ENCODE results near the gene EIF4A3.

EIF4A3 gene

DNA sequence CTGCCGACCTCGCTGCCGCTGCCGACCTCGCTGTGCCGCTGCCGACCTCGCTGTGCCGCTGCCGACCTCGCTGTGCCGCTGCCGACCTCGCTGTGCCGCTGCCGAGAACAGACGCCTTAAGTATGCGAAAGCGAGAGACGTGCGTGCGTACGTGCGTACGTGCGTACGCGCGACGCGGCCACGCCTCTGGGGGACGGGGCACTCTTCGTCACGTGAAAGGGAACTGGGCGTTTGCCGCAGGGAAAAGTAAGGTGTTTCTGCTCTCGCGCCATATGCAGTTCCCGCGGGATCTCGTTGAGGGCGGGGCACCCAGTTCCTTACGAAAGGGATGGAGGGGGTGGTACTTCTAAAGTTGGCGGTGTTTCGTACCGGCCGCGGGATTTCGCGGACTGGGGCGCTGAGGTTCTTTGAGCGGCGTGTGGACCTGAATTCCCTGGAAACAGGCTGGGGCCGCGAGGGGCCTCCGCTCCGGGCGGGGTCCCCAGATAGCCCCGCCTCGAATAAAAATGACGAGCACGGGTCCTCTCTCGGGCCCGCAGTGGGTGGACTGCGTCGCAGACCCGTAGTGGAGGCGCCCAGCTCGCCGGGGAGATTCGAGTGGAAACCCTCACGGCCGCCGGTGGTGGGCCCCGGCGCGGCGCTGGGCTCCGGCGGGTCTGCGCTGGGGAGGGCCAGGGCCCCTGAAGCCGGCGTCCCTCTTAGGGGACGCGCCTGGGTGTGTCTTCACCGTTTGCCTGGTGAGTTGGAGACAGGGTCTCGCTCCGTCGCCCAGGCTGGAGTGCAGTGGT is at the start of gene EIF4A3:
EIF4A3 (minus strand) TSS at position 94 of the 788 bp plus-strand sequence. CDS start 167 bp downstream, outside the sequence.
- H3K9me3 ChIP-seq (ENCODE audit: control insufficient read depth, low read length) = no peaks in the 10 kb centered on the region
- peak within 1 kb of the TSS; percentile 76 for H3K27ac ChIP-seq
- no peaks in the 10 kb centered on the region for H3K27me3 ChIP-seq (ENCODE audit: control insufficient read depth, insufficient read depth, low read length)
- H3K36me3 ChIP-seq (ENCODE audit: control insufficient read depth, insufficient read depth, low read length) = no peaks in the 10 kb centered on the region
- peak within 1 kb of the TSS; percentile 94 for H2AFZ ChIP-seq
- peaks cover 7% of the 10 kb centered on the region for H3K4me1 ChIP-seq
- TF ChIP-seq, protein P1, sequence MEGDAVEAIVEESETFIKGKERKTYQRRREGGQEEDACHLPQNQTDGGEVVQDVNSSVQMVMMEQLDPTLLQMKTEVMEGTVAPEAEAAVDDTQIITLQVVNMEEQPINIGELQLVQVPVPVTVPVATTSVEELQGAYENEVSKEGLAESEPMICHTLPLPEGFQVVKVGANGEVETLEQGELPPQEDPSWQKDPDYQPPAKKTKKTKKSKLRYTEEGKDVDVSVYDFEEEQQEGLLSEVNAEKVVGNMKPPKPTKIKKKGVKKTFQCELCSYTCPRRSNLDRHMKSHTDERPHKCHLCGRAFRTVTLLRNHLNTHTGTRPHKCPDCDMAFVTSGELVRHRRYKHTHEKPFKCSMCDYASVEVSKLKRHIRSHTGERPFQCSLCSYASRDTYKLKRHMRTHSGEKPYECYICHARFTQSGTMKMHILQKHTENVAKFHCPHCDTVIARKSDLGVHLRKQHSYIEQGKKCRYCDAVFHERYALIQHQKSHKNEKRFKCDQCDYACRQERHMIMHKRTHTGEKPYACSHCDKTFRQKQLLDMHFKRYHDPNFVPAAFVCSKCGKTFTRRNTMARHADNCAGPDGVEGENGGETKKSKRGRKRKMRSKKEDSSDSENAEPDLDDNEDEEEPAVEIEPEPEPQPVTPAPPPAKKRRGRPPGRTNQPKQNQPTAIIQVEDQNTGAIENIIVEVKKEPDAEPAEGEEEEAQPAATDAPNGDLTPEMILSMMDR (IDR thresholded peaks at IDR 0.05) = no peak
- H3K4me3 ChIP-seq (ENCODE audit: low read depth, low read length) = peak within 1 kb of the TSS; percentile 92
- peak within 1 kb of the TSS; percentile 75 for H3K9ac ChIP-seq
- peak within 1 kb of the TSS; percentile 82 for H3K4me2 ChIP-seq (ENCODE audit: low read length)
- H3K79me2 ChIP-seq = peaks cover 19% of the 10 kb centered on the region

DNA sequence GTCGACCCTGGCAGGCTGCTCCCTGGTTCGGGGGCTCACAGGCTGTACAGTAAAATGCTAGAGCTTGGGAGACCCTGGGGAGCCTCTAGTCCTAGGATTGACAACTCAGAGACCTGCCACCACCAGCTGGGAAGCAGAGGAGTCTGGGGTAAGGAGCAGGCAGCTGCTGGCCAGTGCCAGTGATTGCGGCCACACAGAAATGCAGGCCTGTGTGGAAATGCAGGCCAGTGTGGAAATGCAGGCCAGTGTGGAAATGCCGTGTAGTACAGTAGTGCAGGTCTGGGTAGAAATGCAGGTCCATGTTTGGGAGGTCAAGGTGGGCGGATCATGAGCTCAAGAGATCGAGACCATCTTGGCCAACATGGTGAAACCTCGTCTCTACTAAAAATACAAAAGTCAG is 49.7 kb upstream of the EIF4A3 start:
- no peak overlapping the region for H3K4me2 ChIP-seq (ENCODE audit: low read length)
- no peak overlapping the region for H3K9ac ChIP-seq
- no peaks in the 10 kb centered on the region for H3K9me3 ChIP-seq (ENCODE audit: control insufficient read depth, low read length)
- no peak overlapping the region for H3K4me3 ChIP-seq (ENCODE audit: low read depth, low read length)
- no peaks in the 10 kb centered on the region for H3K79me2 ChIP-seq
- no peak overlapping the region for H3K27ac ChIP-seq
- TF ChIP-seq, protein P1 (IDR thresholded peaks at IDR 0.05) = no peak
- no peak overlapping the region for H2AFZ ChIP-seq
- no peaks in the 10 kb centered on the region for H3K4me1 ChIP-seq
- no peaks in the 10 kb centered on the region for H3K36me3 ChIP-seq (ENCODE audit: control insufficient read depth, insufficient read depth, low read length)
- H3K27me3 ChIP-seq (ENCODE audit: control insufficient read depth, insufficient read depth, low read length) = no peaks in the 10 kb centered on the region

DNA sequence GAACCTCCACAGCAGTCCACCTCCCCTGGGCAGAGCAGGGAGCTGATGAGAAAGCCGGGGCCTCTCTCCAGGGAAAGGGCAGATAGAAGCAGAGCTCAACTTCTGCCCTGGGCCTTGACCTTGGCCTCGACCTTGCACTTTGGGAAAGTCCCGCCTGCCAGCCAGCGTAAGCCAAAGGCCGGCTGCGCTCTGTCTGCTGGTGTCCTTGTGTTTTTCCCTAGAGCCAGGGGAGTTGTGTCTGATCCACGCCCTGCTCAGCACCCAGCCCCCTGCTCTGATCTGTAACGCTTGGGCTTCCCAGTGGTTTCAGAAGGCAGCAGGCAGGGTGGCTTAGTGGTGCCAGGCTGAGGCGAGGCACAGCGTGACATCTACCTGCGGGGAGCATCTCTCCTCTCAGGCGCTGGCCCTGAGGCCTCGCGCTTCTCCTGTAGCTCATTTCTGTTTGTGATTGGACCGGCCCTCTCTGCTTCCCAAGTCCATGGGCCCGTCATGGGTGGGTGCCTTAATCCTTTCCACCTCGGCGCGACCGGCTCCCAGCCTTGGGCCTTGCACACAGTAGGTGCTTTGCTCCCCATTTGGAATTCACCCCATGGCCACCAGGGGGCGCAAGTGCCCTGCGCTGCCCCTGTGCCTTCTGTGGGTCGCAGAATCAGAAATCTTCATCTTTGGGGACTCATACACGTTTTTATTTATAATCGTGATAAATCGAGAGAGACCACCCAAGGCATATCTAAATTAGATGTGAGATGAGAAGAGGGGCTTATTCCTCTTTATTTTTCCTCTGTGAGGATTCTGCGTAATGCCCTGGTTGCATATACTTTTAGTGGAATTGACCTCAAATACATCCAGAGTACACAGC is 49.0 kb upstream of the EIF4A3 start:
- no peaks in the 10 kb centered on the region for H3K27me3 ChIP-seq (ENCODE audit: control insufficient read depth, insufficient read depth, low read length)
- H3K27ac ChIP-seq = no peak overlapping the region
- H3K4me2 ChIP-seq (ENCODE audit: low read length) = no peak overlapping the region
- H3K4me1 ChIP-seq = no peaks in the 10 kb centered on the region
- no peaks in the 10 kb centered on the region for H3K36me3 ChIP-seq (ENCODE audit: control insufficient read depth, insufficient read depth, low read length)
- no peaks in the 10 kb centered on the region for H3K79me2 ChIP-seq
- no peaks in the 10 kb centered on the region for H3K9me3 ChIP-seq (ENCODE audit: control insufficient read depth, low read length)
- TF ChIP-seq, protein P1 (IDR thresholded peaks at IDR 0.05) = peak; percentile 83
- no peak overlapping the region for H3K4me3 ChIP-seq (ENCODE audit: low read depth, low read length)
- no peak overlapping the region for H3K9ac ChIP-seq
- H2AFZ ChIP-seq = no peak overlapping the region

DNA sequence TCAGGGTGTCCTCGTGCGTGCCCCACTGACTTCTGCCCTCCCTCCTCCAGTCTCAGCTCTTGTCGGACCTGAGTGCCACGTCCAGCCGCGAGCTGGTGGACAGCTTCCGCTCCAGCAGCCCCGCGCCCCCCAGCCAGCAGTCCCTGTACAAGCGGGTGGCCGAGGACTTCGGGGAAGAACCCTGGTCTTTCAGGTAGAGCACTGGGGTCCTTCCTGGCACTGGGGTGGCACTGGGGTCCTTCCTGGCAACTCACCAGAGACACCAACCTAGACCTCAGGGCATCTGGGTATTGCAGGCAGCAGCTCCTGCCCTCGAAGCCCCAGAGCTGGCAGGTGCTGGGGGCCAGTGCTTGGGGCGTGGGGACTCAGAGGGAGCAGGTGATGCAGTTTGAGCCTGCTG is 48.2 kb upstream of the EIF4A3 start:
- no peak overlapping the region for H2AFZ ChIP-seq
- no peaks in the 10 kb centered on the region for H3K9me3 ChIP-seq (ENCODE audit: control insufficient read depth, low read length)
- no peak overlapping the region for H3K27ac ChIP-seq
- no peak overlapping the region for H3K4me2 ChIP-seq (ENCODE audit: low read length)
- no peaks in the 10 kb centered on the region for H3K79me2 ChIP-seq
- H3K9ac ChIP-seq = no peak overlapping the region
- no peaks in the 10 kb centered on the region for H3K27me3 ChIP-seq (ENCODE audit: control insufficient read depth, insufficient read depth, low read length)
- TF ChIP-seq, protein P1 (IDR thresholded peaks at IDR 0.05) = no peak
- no peaks in the 10 kb centered on the region for H3K36me3 ChIP-seq (ENCODE audit: control insufficient read depth, insufficient read depth, low read length)
- no peak overlapping the region for H3K4me3 ChIP-seq (ENCODE audit: low read depth, low read length)
- H3K4me1 ChIP-seq = no peaks in the 10 kb centered on the region
